ENCODE measurements around the gene GLYATL3. TPM values are rescaled to one million over a fixed set of nuclear protein-coding genes. Genes with fewer than 3 reads are reported as not detected.

Gene GLYATL3
- total and polyA plus RNA-seq, 2 of the 4 experiments (the other 2 are of a cell fraction): not detected

GRCh38 chr6:49543087-49543858 is 43.5 kb downstream of the GLYATL3 start:
- H2BK5ac ChIP-seq (ENCODE audit: low read depth, low read length, poor library complexity, severe bottlenecking): no peak overlapping the region
- H3K4ac ChIP-seq (ENCODE audit: low read depth, low read length): no peak overlapping the region
- no peaks in the 10 kb centered on the region for H4K20me1 ChIP-seq (ENCODE audit: insufficient read depth, low read length)
- no peak overlapping the region for H3K4me2 ChIP-seq (ENCODE audit: low read depth, low read length)
- no peak overlapping the region for H3K4me3 ChIP-seq (ENCODE audit: insufficient read depth, low read depth, low read length)
- H3K9me3 ChIP-seq (ENCODE audit: control insufficient read depth, insufficient read depth, low read length): no peaks in the 10 kb centered on the region
- no peak overlapping the region for H3K9ac ChIP-seq (ENCODE audit: low read depth, low read length)
- CTCF ChIA-PET: interaction anchor here (2.6 kb wide), 1 partner anchor 11 kb away, joined by 9 read pairs; no protein-coding TSS in a partner anchor
- H3K36me3 ChIP-seq (ENCODE audit: control insufficient read depth, insufficient read depth, low read length): no peaks in the 10 kb centered on the region
- H2AK9ac ChIP-seq (replicated peaks; ENCODE audit: low read depth, low read length, poor library complexity): no peak overlapping the region
- no peak overlapping the region for H2AFZ ChIP-seq (replicated peaks; ENCODE audit: low read length, poor library complexity)
- H3K14ac ChIP-seq (replicated peaks; ENCODE audit: low read depth, low read length): no peak overlapping the region
- H3K79me1 ChIP-seq (ENCODE audit: low read depth in 1 of 2, low read length in 2 of 2): no peaks in the 10 kb centered on the region
- in situ Hi-C loops (cut with MboI; ENCODE audit: low sequenced_read_pairs): loop anchor here (25.0 kb wide), 1 partner anchor 294 kb away; no protein-coding TSS in a partner anchor
- BruUV-seq (replicated peaks): no TSS peak
- TF ChIP-seq RAD21 (IDR thresholded peaks at IDR 0.05; ENCODE audit: low read length) (no peak), MXI1 (IDR thresholded peaks at IDR 0.05; ENCODE audit: borderline replicate concordance, low read depth, low read length) (no peak), RCOR1 (IDR thresholded peaks at IDR 0.05; ENCODE audit: insufficient replicate concordance, low read length) (no peak), CTCF (conservative IDR thresholded peaks at IDR 0.05; ENCODE audit: low read depth, low read length) (no peak), CHD1 (IDR thresholded peaks at IDR 0.05; ENCODE audit: low read depth, low read length) (no peak), USF2 (IDR thresholded peaks at IDR 0.05; ENCODE audit: low read depth, low read length) (no peak), POLR2A (IDR thresholded peaks at IDR 0.05; ENCODE audit: low read depth, low read length) (no peak), FOS (IDR thresholded peaks at IDR 0.05; ENCODE audit: low read depth, low read length) (no peak), BHLHE40 (IDR thresholded peaks at IDR 0.05; ENCODE audit: low read depth, low read length) (no peak)
- H3K18ac ChIP-seq (ENCODE audit: low read depth, low read length): no peak overlapping the region
- no peaks in the 10 kb centered on the region for H3K4me1 ChIP-seq (ENCODE audit: control insufficient read depth, insufficient read depth, low read length)
- WGBS, 2 experiments (ENCODE audit: extremely low coverage in 2 of 2, insufficient read length in 1 of 2): no CpG with 5 or more reads among the region's 7 CpGs
- H3K9me1 ChIP-seq (ENCODE audit: insufficient read depth, low read length): no peaks in the 10 kb centered on the region
- dilution Hi-C loops (cut with HindIII; ENCODE audit: low sequenced_read_pairs, unreplicated experiment): no loop called here
- intact Hi-C loops (cut with micrococcal nuclease): no loop called here
- H4K5ac ChIP-seq (ENCODE audit: low read depth, low read length): no peak overlapping the region
- no peak overlapping the region for H2BK15ac ChIP-seq (ENCODE audit: low read depth, low read length)
- H4K8ac ChIP-seq (ENCODE audit: low read depth in 2 of 2, low read length in 2 of 2): no peak overlapping the region
- no peak overlapping the region for H3K56ac ChIP-seq (ENCODE audit: extremely low read depth, insufficient read depth, low read length)
- no peak for DNase-seq
- no peak overlapping the region for H2BK120ac ChIP-seq (ENCODE audit: low read depth, low read length)
- no peak overlapping the region for H2AK5ac ChIP-seq (ENCODE audit: low read depth, low read length)
- no peak overlapping the region for H3K27ac ChIP-seq (ENCODE audit: insufficient read depth, low read length)
- H3K23ac ChIP-seq (ENCODE audit: low read depth, low read length): no peak overlapping the region
- no peak for ATAC-seq (ENCODE audit: low read depth)
- H2BK20ac ChIP-seq (ENCODE audit: low read depth, low read length): no peak overlapping the region
- no peaks in the 10 kb centered on the region for H3K27me3 ChIP-seq (ENCODE audit: control insufficient read depth, insufficient read depth, low read length)
- POLR2A ChIA-PET (ENCODE audit: unreplicated experiment): no interaction called here
- H4K91ac ChIP-seq (ENCODE audit: insufficient read depth, low read depth, low read length): no peak overlapping the region

Measured in IMR-90 (cell line).